Stimulated activated naive CD4-positive, alpha-beta T cell treated with Interleukin-2 at 50 U/mL for 16 hours (primary cell): ENCODE measurements around the gene KLF2.
"Not testable (repeated sequence)": the region's sequence is repeated elsewhere in the genome, so short reads cannot be mapped to it uniquely, and the experiment has no call there.

Experiments used
- DNase-seq: peaks from one replicate; lab custom pipeline; 2025; lab: John Stamatoyannopoulos, UW

The KLF2 gene

GRCh38 chr19:16324384-16325160 is at the start of gene KLF2:
Gene KLF2 (plus strand): TSS chr19:16324826. CDS start chr19:16324924, 98 bp downstream.
- peak; percentile 81 for DNase-seq

GRCh38 chr19:16280306-16280705 is 44.3 kb upstream of the KLF2 start:
- DNase-seq = no peak

- no peak for DNase-seq
Observed at GRCh38 chr19:16281743-16282142, 42.9 kb upstream of the KLF2 start.

- DNase-seq = peak; percentile 72
Observed at GRCh38 chr19:16283210-16284061, 41.2 kb upstream of the KLF2 start.

- no peak for DNase-seq
Observed at GRCh38 chr19:16284505-16284904, 40.1 kb upstream of the KLF2 start.

GRCh38 chr19:16285079-16285478 is 39.5 kb upstream of the KLF2 start:
- DNase-seq = not testable (repeated sequence)

GRCh38 chr19:16285769-16286498 is 38.7 kb upstream of the KLF2 start:
- DNase-seq = no peak

GRCh38 chr19:16288544-16288943 is 36.1 kb upstream of the KLF2 start:
- DNase-seq = no peak

- DNase-seq = no peak
Observed at GRCh38 chr19:16289594-16289993, 35.0 kb upstream of the KLF2 start.

GRCh38 chr19:16290692-16291091 is 33.9 kb upstream of the KLF2 start:
- DNase-seq = no peak

- no peak for DNase-seq
Observed at GRCh38 chr19:16293118-16294091, 31.2 kb upstream of the KLF2 start.

- DNase-seq = no peak
Observed at GRCh38 chr19:16295057-16295456, 29.6 kb upstream of the KLF2 start.

GRCh38 chr19:16296713-16297112 is 27.9 kb upstream of the KLF2 start:
- DNase-seq = no peak

- no peak for DNase-seq
Observed at GRCh38 chr19:16297575-16298178, 26.9 kb upstream of the KLF2 start.

GRCh38 chr19:16298334-16298733 is 26.3 kb upstream of the KLF2 start:
- no peak for DNase-seq

GRCh38 chr19:16301999-16302694 is 22.5 kb upstream of the KLF2 start:
- DNase-seq = no peak

GRCh38 chr19:16303755-16304154 is 20.9 kb upstream of the KLF2 start:
- DNase-seq = no peak

- DNase-seq = not testable (repeated sequence)
Observed at GRCh38 chr19:16304511-16304910, 20.1 kb upstream of the KLF2 start.

- DNase-seq = not testable (repeated sequence)
Observed at GRCh38 chr19:16305060-16305459, 19.6 kb upstream of the KLF2 start.

GRCh38 chr19:16306728-16307402 is 17.8 kb upstream of the KLF2 start:
- DNase-seq = no peak
